OCI-LY1 (cell line): Measurements from ENCODE around the gene SLX4IP.

ENCODE experiments used
- CTCF ChIP-seq: fragments of 200-600 bp; sonication (generic), shearing (Covaris generic); IDR thresholded peaks from 2 replicates; pipeline ENCODE4 v1.5.1; 2017; ENCODE audit warnings: mild to moderate bottlenecking, antibody characterized with exemption, low read length, moderate library complexity, mixed read lengths
- EZH2 ChIP-seq: fragments of 200-600 bp; sonication (generic), shearing (Covaris generic); IDR thresholded peaks from 2 replicates; pipeline ENCODE4 v1.8.0; 2017; ENCODE audit warnings: borderline replicate concordance, mixed run types, mild to moderate bottlenecking, antibody characterized with exemption, low read length, moderate library complexity, mixed read lengths

GRCh38 chr20:10642856-10643559 lies 207.9 kb downstream of the SLX4IP start:
- no peak for TF ChIP-seq CTCF
- TF ChIP-seq EZH2 = no peak
